ENCODE measurements around the gene AKAP12.

Gene AKAP12

GRCh38 chr6:151284012-151284411 is 44.2 kb downstream of the AKAP12 start:
- DNase-seq (ENCODE audit: low read depth), result no peak
- TF ChIP-seq MAX (IDR thresholded peaks at IDR 0.05; ENCODE audit: low read depth, low read length), result no peak
- TF ChIP-seq CTCF (IDR thresholded peaks at IDR 0.05; ENCODE audit: low read depth, low read length), result no peak
- TF ChIP-seq MYC (IDR thresholded peaks at IDR 0.05; ENCODE audit: low read depth, low read length), result no peak
- no peak for TF ChIP-seq POLR2A (IDR thresholded peaks at IDR 0.05; ENCODE audit: extremely low read depth, insufficient read length)
- no peak overlapping the region for H3K4me3 ChIP-seq (ENCODE audit: low read depth, low read length)

GRCh38 chr6:151284548-151285017 is 44.8 kb downstream of the AKAP12 start:
- H3K4me3 ChIP-seq (ENCODE audit: low read depth, low read length), result no peak overlapping the region
- no peak for DNase-seq (ENCODE audit: low read depth)
- TF ChIP-seq MAX (IDR thresholded peaks at IDR 0.05; ENCODE audit: low read depth, low read length) (no peak), MYC (IDR thresholded peaks at IDR 0.05; ENCODE audit: low read depth, low read length) (no peak), CTCF (IDR thresholded peaks at IDR 0.05; ENCODE audit: low read depth, low read length) (no peak), POLR2A (IDR thresholded peaks at IDR 0.05; ENCODE audit: extremely low read depth, insufficient read length) (no peak)

DNA sequence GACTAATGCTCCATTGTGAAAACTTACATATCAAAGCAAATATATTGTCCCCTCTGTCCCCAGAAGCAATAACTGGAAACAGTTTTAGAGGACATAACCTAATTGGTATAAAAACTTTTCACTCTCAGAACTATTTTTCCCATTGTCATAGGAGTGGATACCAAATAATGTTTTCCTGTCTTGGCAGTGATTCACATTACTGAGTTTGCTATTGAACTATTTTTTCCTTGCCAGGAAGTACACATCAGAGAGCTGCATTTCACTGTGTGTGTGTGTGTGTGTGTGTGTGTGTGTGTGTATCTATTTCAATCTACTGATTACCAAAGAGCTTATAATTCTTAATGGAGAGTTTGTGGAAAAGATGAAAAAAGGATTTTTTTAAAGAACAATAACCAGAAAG is 45.4 kb downstream of the AKAP12 start:
- TF ChIP-seq CTCF (IDR thresholded peaks at IDR 0.05; ENCODE audit: low read depth, low read length) (no peak), POLR2A (IDR thresholded peaks at IDR 0.05; ENCODE audit: extremely low read depth, insufficient read length) (no peak), MAX (IDR thresholded peaks at IDR 0.05; ENCODE audit: low read depth, low read length) (no peak), MYC (IDR thresholded peaks at IDR 0.05; ENCODE audit: low read depth, low read length) (no peak)
- DNase-seq (ENCODE audit: low read depth), result no peak
- H3K4me3 ChIP-seq (ENCODE audit: low read depth, low read length), result no peak overlapping the region

- H3K4me3 ChIP-seq (ENCODE audit: low read depth, low read length), result no peak overlapping the region
- no peak for TF ChIP-seq MYC (IDR thresholded peaks at IDR 0.05; ENCODE audit: low read depth, low read length)
- no peak for TF ChIP-seq CTCF (IDR thresholded peaks at IDR 0.05; ENCODE audit: low read depth, low read length)
- TF ChIP-seq POLR2A (IDR thresholded peaks at IDR 0.05; ENCODE audit: extremely low read depth, insufficient read length), result no peak
- no peak for TF ChIP-seq MAX (IDR thresholded peaks at IDR 0.05; ENCODE audit: low read depth, low read length)
- DNase-seq (ENCODE audit: low read depth), result no peak
These were observed 46.4 kb downstream of the AKAP12 start for GRCh38 chr6:151286214-151286613.

DNA sequence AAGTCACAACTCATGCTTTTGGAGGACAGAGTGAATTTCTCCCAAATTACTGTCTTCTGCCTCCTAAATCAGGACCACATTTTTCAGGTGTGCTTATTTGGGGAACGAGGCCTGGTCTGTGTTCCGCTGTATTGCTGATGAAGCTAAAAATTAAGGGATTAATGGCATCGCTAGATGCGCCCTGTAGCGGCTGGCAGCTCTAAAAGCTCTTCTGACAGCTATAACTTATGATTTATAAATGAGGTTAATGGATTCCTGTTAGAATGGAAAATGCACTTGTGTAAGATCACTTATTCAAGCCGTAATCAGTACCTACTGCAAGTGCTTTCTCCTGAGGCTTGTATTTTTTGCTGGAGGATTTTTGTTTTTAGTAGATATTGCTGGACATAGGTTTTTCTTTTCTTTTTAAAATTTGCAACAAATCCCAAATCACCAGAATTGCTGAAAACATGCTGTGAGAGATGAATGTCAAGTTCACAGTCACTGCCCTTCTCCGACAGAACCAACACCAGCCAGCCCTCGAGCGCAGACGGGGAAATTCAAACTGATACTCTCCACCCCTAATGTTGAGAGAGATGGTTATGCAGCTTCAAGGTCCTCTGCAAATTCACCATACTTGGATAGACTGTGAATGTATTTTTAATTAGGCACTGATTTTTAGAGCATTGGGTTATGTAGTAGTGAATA is 49.1 kb downstream of the AKAP12 start:
- DNase-seq (ENCODE audit: low read depth), result no peak
- no peak for TF ChIP-seq MAX (IDR thresholded peaks at IDR 0.05; ENCODE audit: low read depth, low read length)
- TF ChIP-seq POLR2A (IDR thresholded peaks at IDR 0.05; ENCODE audit: extremely low read depth, insufficient read length), result no peak
- TF ChIP-seq MYC (IDR thresholded peaks at IDR 0.05; ENCODE audit: low read depth, low read length), result no peak
- no peak for TF ChIP-seq CTCF (IDR thresholded peaks at IDR 0.05; ENCODE audit: low read depth, low read length)
- no peak overlapping the region for H3K4me3 ChIP-seq (ENCODE audit: low read depth, low read length)
